OCI-LY1 (cell line): ENCODE results near the gene TENM4.

Experiments used
- CTCF ChIP-seq: fragments of 200-600 bp; sonication (generic), shearing (Covaris generic); IDR thresholded peaks from 2 replicates; pipeline ENCODE4 v1.5.1; 2017; ENCODE audit warnings: mild to moderate bottlenecking, antibody characterized with exemption, low read length, moderate library complexity, mixed read lengths
- EZH2 ChIP-seq: fragments of 200-600 bp; sonication (generic), shearing (Covaris generic); IDR thresholded peaks from 2 replicates; pipeline ENCODE4 v1.8.0; 2017; ENCODE audit warnings: borderline replicate concordance, mixed run types, mild to moderate bottlenecking, antibody characterized with exemption, low read length, moderate library complexity, mixed read lengths

- TF ChIP-seq CTCF: no peak
- TF ChIP-seq EZH2: no peak
These were observed 698.4 kb downstream of the TENM4 start for GRCh38 chr11:78742430-78742829.
